Natural killer cell treated with Interleukin-12 subunit alpha and Interleukin-12 subunit beta and Interleukin-15 and Interleukin-18, amount 100 ng/mL, for 72 hours (primary cell): ENCODE results near the gene DNAJC4. TPM values are rescaled to one million over a fixed set of nuclear protein-coding genes. Genes with fewer than 3 reads are reported as not detected.
A peak's percentile ranks its signal among the peaks of the same experiment; 100 is the strongest.

Experiments used
- ATAC-seq, 2 donors: fragments of 150-1000 bp; cut with Tn5 transposase in 1 of 2; sonication (Bioruptor Pico), chemical (Tn5 transposase) in 1 of 2; 2 replicates each; pipeline ENCODE4 v1.10.0; 2021
- DNase-seq: peaks from one replicate; pipeline ENCODE4 v3.0.0; 2022; ENCODE audit warnings: low spot score
- H3K27ac Mint-ChIP-seq, 2 donors: 1 replicate in 1 of 2; 2 replicates in 1 of 2; pipeline ENCODE4 v1.8.0; 2022; ENCODE audit warnings: mixed read lengths in 2 of 2, mild to moderate bottlenecking in 1 of 2, moderate library complexity in 1 of 2
- H3K27me3 Mint-ChIP-seq, 2 donors: 1 replicate in 1 of 2; 2 replicates in 1 of 2; pipeline ENCODE4 v1.8.0; 2022; ENCODE audit warnings: mixed read lengths in 2 of 2
- H3K36me3 Mint-ChIP-seq: one replicate; pipeline ENCODE4 v1.8.0; 2022; ENCODE audit warnings: mixed read lengths
- H3K4me1 Mint-ChIP-seq, 2 donors: 1 replicate in 1 of 2; 2 replicates in 1 of 2; pipeline ENCODE4 v1.8.0; 2022; ENCODE audit warnings: low read depth in 2 of 2, mixed read lengths in 2 of 2, mild to moderate bottlenecking in 1 of 2
- H3K4me3 Mint-ChIP-seq: one replicate; pipeline ENCODE4 v1.8.0; 2022; ENCODE audit warnings: mixed read lengths
- H3K9me3 Mint-ChIP-seq: 2 replicates; pipeline ENCODE4 v1.8.0; 2022; ENCODE audit warnings: mixed read lengths
- total RNA-seq, 2 donors: library from RNA; stranded (reverse); gene quantifications; one replicate each; pipeline ENCODE4 v1.2.3, GENCODE V29; 2022

DNAJC4 gene
- total RNA-seq, 2 donors from 2014 or later, result 31.2 to 33.0 TPM

GRCh38 chr11:64218628-64219353 is 11.6 kb upstream of the DNAJC4 start:
- Mint-ChIP-seq H3K27ac (peak overlapping the region; percentile 11 to 78), H3K4me1 (peaks cover 12 to 18% of the 10 kb centered on the region in 2 donors), H3K27me3 (no peaks in the 10 kb centered on the region), H3K9me3 (no peaks in the 10 kb centered on the region), H3K36me3 (peaks cover 10% of the 10 kb centered on the region), H3K4me3 (no peak overlapping the region)
- ATAC-seq (no peak), DNase-seq (no peak)

DNA sequence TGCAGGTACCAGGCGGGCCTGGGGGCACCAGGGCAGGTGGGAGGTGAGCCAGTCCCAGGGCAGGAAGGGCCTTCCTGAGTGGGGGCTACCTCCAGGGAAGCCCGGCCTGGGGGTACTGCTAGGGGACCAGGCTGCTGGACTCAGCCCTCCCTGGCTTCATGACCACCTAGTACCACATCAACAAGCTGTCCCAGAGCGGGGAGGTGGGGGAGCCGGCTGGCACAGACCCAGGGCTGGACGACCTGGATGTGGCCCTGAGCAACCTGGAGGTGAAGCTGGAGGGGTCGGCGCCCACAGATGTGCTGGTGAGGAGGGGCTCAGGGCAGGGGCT is 11.0 kb upstream of the DNAJC4 start:
- Mint-ChIP-seq H3K36me3 (peaks cover 10% of the 10 kb centered on the region), H3K27ac (no peak overlapping the region), H3K27me3 (no peaks in the 10 kb centered on the region), H3K4me3 (no peak overlapping the region), H3K9me3 (no peaks in the 10 kb centered on the region), H3K4me1 (peaks cover 12 to 16% of the 10 kb centered on the region in 2 donors)
- no peak for DNase-seq
- ATAC-seq, result no peak

DNA sequence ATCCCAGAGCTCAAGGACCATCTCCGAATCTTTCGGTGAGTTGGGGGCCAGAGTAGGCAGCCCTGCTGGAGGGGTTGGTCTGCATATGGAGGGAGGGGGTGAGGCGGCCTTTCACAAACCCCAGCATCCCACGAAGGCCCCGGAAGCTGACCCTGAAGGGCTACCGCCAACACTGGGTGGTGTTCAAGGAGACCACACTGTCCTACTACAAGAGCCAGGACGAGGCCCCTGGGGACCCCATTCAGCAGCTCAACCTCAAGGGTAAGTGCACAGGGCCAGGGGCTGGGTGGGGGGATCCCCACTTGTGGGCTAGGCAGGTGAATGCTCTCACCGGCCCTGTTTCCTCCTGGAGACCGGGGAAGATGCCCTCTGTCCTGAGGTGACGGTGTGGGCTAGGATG is 10.6 kb upstream of the DNAJC4 start:
- no peaks in the 10 kb centered on the region for H3K27me3 Mint-ChIP-seq
- DNase-seq (no peak), ATAC-seq (no peak)
- no peak overlapping the region for H3K4me3 Mint-ChIP-seq
- H3K9me3 Mint-ChIP-seq, result no peaks in the 10 kb centered on the region
- peaks cover 10% of the 10 kb centered on the region for H3K36me3 Mint-ChIP-seq
- H3K4me1 Mint-ChIP-seq, result peaks cover 12 to 16% of the 10 kb centered on the region in 2 donors
- no peak overlapping the region for H3K27ac Mint-ChIP-seq

- Mint-ChIP-seq H3K4me3 (no peak overlapping the region), H3K27ac (no peak overlapping the region), H3K27me3 (no peaks in the 10 kb centered on the region), H3K4me1 (peaks cover 10 to 13% of the 10 kb centered on the region in 2 donors), H3K36me3 (peaks cover 6% of the 10 kb centered on the region), H3K9me3 (no peaks in the 10 kb centered on the region)
- DNase-seq (no peak), ATAC-seq (no peak)
Observed at GRCh38 chr11:64220271-64220670, 10.1 kb upstream of the DNAJC4 start.

GRCh38 chr11:64220798-64221197 is 9.6 kb upstream of the DNAJC4 start:
- Mint-ChIP-seq H3K27ac (no peak overlapping the region), H3K4me1 (peaks cover 11 to 15% of the 10 kb centered on the region in 2 donors), H3K4me3 (no peak overlapping the region), H3K27me3 (no peaks in the 10 kb centered on the region), H3K9me3 (no peaks in the 10 kb centered on the region), H3K36me3 (peaks cover 4% of the 10 kb centered on the region)
- DNase-seq (no peak), ATAC-seq (no peak)

DNA sequence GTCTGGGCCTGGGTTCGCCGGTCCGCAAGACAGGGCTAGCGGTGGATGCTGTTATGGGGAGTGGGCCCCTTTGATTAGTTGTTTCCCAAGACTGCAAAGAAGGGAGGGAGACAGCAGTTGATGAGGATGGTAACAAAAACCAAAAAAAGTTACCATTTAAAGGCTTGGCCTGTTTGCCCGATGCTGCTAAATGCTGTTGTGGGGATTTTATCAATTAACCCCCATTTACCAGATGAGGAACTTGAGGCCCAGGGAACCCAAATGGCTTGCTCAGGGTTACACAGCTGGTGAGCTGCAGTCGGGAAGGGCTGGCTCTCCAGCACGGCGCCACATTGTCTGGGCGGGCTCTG is 7.7 kb upstream of the DNAJC4 start:
- DNase-seq, result no peak
- Mint-ChIP-seq H3K27ac (no peak overlapping the region), H3K36me3 (no peaks in the 10 kb centered on the region), H3K9me3 (no peaks in the 10 kb centered on the region), H3K4me1 (peaks cover 16 to 19% of the 10 kb centered on the region in 2 donors), H3K4me3 (no peak overlapping the region), H3K27me3 (no peaks in the 10 kb centered on the region)
- no peak for ATAC-seq

DNA sequence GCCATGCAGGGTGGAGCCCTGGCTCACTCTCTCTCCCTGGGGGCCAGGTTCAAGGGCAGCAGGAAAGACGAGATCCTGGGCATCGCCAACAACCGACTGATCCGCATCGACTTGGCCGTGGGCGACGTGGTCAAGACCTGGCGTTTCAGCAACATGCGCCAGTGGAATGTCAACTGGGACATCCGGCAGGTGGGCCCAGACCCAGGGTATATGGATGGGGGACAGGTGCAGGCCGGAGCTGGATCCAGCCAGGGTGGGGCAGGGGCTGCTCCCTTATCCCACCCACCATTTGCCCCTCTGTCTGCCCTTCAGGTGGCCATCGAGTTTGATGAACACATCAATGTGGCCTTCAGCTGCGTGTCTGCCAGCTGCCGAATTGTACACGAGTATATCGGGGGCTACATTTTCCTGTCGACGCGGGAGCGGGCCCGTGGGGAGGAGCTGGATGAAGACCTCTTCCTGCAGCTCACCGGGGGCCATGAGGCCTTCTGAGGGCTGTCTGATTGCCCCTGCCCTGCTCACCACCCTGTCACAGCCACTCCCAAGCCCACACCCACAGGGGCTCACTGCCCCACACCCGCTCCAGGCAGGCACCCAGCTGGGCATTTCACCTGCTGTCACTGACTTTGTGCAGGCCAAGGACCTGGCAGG is 7.2 kb upstream of the DNAJC4 start:
- no peak overlapping the region for H3K4me3 Mint-ChIP-seq
- H3K27me3 Mint-ChIP-seq, result no peaks in the 10 kb centered on the region
- ATAC-seq (no peak), DNase-seq (peak; percentile 60)
- no peak overlapping the region for H3K27ac Mint-ChIP-seq
- no peaks in the 10 kb centered on the region for H3K9me3 Mint-ChIP-seq
- peaks cover 20% of the 10 kb centered on the region in 2 donors for H3K4me1 Mint-ChIP-seq
- H3K36me3 Mint-ChIP-seq, result no peaks in the 10 kb centered on the region

GRCh38 chr11:64224151-64224890 is 6.0 kb upstream of the DNAJC4 start:
- DNase-seq (peak; percentile 53), ATAC-seq (no peak)
- H3K27me3 Mint-ChIP-seq, result no peaks in the 10 kb centered on the region
- H3K36me3 Mint-ChIP-seq, result no peaks in the 10 kb centered on the region
- H3K27ac Mint-ChIP-seq, result peak overlapping the region; percentile 79 to 80
- H3K9me3 Mint-ChIP-seq, result no peaks in the 10 kb centered on the region
- H3K4me1 Mint-ChIP-seq, result peaks cover 15 to 18% of the 10 kb centered on the region in 2 donors
- H3K4me3 Mint-ChIP-seq, result peak overlapping the region; percentile 84

DNA sequence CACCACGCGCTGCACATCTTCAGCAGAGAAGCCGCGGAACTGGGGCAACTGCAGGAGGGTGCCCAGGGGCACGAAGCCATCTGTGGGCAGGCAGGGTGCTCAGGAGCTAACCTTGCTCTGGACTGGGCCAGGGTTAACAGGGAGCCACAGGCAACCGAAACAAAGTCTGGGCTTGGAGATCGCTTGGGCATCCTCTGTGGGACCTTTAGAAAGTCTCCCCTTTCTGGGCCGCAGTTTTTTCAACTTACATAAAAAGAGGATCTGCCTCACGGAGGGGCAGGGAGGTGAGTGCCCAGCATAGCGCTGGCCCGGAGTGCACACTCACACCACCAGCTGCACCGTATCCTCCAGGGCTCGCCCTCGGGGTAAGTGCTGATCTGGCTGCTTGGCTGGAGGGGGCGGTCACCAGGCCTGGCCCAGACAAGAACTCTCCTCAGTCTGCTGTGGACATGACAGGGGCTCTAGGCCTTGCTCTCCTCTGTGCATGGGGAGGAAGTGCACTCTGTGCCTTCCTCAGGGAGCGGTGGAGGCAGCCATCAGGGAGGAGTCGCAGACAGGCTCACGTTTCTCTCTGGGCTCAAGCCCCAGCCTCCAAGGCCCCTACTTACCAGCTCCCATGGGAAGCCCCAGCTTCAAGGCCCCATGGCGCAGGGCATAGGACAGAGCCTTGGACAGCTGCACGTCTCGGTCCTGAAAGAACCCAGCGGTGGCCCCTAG is 5.3 kb upstream of the DNAJC4 start:
- no peak for ATAC-seq
- no peak for DNase-seq
- Mint-ChIP-seq H3K4me3 (peak overlapping the region; percentile 84), H3K9me3 (no peaks in the 10 kb centered on the region), H3K4me1 (peaks cover 20 to 25% of the 10 kb centered on the region in 2 donors), H3K27ac (peak overlapping the region; percentile 79 to 80), H3K27me3 (no peaks in the 10 kb centered on the region), H3K36me3 (no peaks in the 10 kb centered on the region)

GRCh38 chr11:64225608-64226506 is 4.5 kb upstream of the DNAJC4 start, which contains the start of the genes NUDT22 and TRPT1:
Gene NUDT22 (plus strand): TSS chr11:64226274. CDS start chr11:64226653, 379 bp downstream.
Gene TRPT1 (minus strand): TSS chr11:64226186. CDS start chr11:64225860, 326 bp downstream.
- peaks cover 23 to 27% of the 10 kb centered on the region in 2 donors for H3K4me1 Mint-ChIP-seq
- peak; percentile 92 for DNase-seq
- peak; percentile 83 to 87 for ATAC-seq
- H3K36me3 Mint-ChIP-seq, result no peaks in the 10 kb centered on the region
- peak within 1 kb of the TSS; percentile 79 to 90 for H3K27ac Mint-ChIP-seq
- peak within 1 kb of the TSS; percentile 84 for H3K4me3 Mint-ChIP-seq
- no peaks in the 10 kb centered on the region for H3K27me3 Mint-ChIP-seq
- H3K9me3 Mint-ChIP-seq, result no peaks in the 10 kb centered on the region

DNA sequence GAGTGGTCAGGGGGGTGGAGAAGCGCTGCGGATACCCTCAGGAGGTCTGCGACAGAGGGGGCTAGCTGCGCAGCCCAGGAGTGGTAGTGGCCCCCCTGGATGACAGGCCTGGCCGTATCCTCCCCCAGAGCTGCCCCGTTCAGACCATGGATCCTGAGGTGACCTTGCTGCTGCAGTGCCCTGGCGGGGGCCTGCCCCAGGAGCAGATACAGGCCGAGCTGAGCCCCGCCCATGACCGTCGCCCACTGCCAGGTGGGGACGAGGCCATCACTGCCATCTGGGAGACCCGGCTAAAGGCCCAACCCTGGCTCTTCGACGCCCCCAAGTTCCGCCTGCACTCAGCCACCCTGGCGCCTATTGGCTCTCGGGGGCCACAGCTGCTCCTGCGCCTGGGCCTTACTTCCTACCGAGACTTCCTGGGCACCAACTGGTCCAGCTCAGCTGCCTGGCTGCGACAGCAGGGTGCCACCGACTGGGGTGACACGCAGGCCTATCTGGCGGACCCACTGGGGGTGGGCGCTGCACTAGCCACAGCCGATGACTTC is 3.8 kb upstream of the DNAJC4 start:
- H3K27me3 Mint-ChIP-seq, result no peaks in the 10 kb centered on the region
- peak overlapping the region; percentile 79 to 90 for H3K27ac Mint-ChIP-seq
- DNase-seq (peak; percentile 77), ATAC-seq (peak; percentile 65 to 66)
- no peaks in the 10 kb centered on the region for H3K36me3 Mint-ChIP-seq
- H3K4me3 Mint-ChIP-seq, result peak overlapping the region; percentile 84
- H3K4me1 Mint-ChIP-seq, result peaks cover 25 to 27% of the 10 kb centered on the region in 2 donors
- no peaks in the 10 kb centered on the region for H3K9me3 Mint-ChIP-seq

DNA sequence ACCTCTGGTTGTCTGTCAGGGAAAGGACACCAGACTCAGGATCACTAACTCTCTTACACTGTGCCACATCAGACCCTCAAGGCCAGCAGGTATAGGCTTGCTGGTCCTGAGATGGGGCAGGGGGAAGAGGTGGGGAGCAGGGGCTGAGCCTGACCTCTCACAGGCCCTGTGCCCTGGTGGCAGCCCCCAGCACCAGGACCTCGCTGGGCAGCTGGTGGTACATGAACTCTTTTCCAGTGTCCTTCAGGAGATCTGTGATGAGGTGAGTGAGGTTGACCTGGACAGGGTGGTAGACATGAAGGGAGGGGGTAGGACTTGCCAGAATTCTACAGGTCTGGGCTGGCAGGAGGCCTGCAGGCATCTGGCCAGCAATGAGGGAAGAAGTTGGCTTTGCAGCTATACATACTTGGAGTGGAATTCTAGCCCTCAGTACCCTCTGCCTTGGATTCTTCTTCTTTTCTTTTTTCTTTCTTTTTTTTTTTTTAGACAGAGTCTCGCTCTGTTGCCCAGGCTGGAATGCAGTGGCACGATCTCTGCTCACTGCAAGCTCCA is 2.9 kb upstream of the DNAJC4 start:
- no peaks in the 10 kb centered on the region for H3K9me3 Mint-ChIP-seq
- peak overlapping the region; percentile 84 for H3K4me3 Mint-ChIP-seq
- no peaks in the 10 kb centered on the region for H3K36me3 Mint-ChIP-seq
- H3K27me3 Mint-ChIP-seq, result no peaks in the 10 kb centered on the region
- DNase-seq, result no peak
- peak overlapping the region; percentile 79 to 90 for H3K27ac Mint-ChIP-seq
- peaks cover 27 to 31% of the 10 kb centered on the region in 2 donors for H3K4me1 Mint-ChIP-seq
- ATAC-seq, result no peak
